NCI-H226 (cell line): ENCODE data around the gene CENPN.
A peak's percentile ranks its signal among the peaks of the same experiment; 100 is the strongest.

Experiments
- DNase-seq: peaks from one replicate; pipeline ENCODE4 v3.0.0-alpha.2; 2015

The CENPN gene

GRCh38 chr16:81035975-81036750 lies 29.1 kb downstream of the CENPN start:
- peak; percentile 13 for DNase-seq

GRCh38 chr16:81036751-81037350 lies 29.8 kb downstream of the CENPN start:
- no peak for DNase-seq

GRCh38 chr16:81040131-81040530 lies 33.1 kb downstream of the CENPN start:
- no peak for DNase-seq

- no peak for DNase-seq
Measured at GRCh38 chr16:81040842-81041241, 33.8 kb downstream of the CENPN start.

- no peak for DNase-seq
Measured at GRCh38 chr16:81041696-81042095, 34.7 kb downstream of the CENPN start.

GRCh38 chr16:81042821-81043220 lies 35.8 kb downstream of the CENPN start:
- DNase-seq, result no peak

- no peak for DNase-seq
Measured at GRCh38 chr16:81053761-81054160, 46.7 kb downstream of the CENPN start.

GRCh38 chr16:81060576-81061306 lies 53.7 kb downstream of the CENPN start:
- DNase-seq, result no peak

GRCh38 chr16:81061307-81061640 lies 54.3 kb downstream of the CENPN start:
- DNase-seq, result no peak

GRCh38 chr16:81061871-81062608 lies 55.0 kb downstream of the CENPN start:
- no peak for DNase-seq

- no peak for DNase-seq
Measured at GRCh38 chr16:81066681-81067080, 59.7 kb downstream of the CENPN start.

GRCh38 chr16:81067166-81067565 lies 60.2 kb downstream of the CENPN start:
- DNase-seq, result no peak

GRCh38 chr16:81069063-81069462 lies 62.0 kb downstream of the CENPN start:
- DNase-seq, result no peak

GRCh38 chr16:81070979-81071378 lies 64.0 kb downstream of the CENPN start:
- no peak for DNase-seq

GRCh38 chr16:81071805-81072204 lies 64.8 kb downstream of the CENPN start:
- peak; percentile 14 for DNase-seq

- DNase-seq, result no peak
Measured at GRCh38 chr16:81073560-81074330, 66.7 kb downstream of the CENPN start.

GRCh38 chr16:81076566-81077075 lies 69.6 kb downstream of the CENPN start:
- no peak for DNase-seq

- DNase-seq, result peak; percentile 96
Measured at GRCh38 chr16:81077076-81077940, 70.3 kb downstream of the CENPN start, which contains the start of gene C16orf46. TSS of gene C16orf46 (minus strand) at chr16:81077238. CDS start at chr16:81063955, 13,283 bp downstream.

GRCh38 chr16:81080233-81080632 lies 73.2 kb downstream of the CENPN start:
- no peak for DNase-seq

GRCh38 chr16:81081014-81081413 lies 74.0 kb downstream of the CENPN start:
- DNase-seq, result no peak
